COLO668 (cell line): ENCODE data around the gene PLA1A.

Experiments used
- DNase-seq: peaks from one replicate; lab custom pipeline; 2025; ENCODE audit not compliant: unreplicated experiment; lab: John Stamatoyannopoulos, UW

The PLA1A gene

DNA sequence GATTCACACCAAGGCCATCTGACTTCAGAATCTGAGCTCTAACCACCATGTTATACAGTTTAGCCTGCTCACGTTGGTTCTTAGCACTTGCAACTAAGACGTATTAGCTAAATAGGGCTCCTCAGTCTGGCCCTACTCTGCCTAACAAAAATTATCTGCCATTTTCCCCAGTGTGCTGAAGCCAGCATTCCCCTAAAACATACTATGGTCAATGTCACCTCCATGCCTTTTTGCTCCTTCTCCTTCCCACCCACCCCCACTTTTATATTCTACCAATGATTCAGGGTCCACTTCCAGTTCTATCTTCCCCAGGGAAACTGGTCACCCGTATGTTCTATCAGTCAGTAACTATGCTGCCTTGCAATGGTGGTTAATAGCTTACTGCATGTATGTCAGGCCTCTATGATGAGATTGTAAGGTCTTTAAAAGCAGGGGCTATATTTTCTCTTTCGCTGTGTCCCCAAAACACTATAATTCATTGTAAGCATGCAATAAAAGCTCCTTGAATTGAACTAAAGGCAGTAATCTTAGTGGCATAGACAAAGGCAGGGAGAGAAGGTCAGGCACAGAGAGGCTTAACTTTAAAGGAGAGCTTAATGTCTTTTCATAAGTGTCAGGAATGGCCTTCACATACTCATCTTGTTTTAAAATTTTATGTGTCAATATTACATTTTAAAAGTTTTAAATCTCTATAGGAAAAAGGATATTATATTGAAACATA lies 39.4 kb downstream of the PLA1A start:
- DNase-seq: no peak

DNA sequence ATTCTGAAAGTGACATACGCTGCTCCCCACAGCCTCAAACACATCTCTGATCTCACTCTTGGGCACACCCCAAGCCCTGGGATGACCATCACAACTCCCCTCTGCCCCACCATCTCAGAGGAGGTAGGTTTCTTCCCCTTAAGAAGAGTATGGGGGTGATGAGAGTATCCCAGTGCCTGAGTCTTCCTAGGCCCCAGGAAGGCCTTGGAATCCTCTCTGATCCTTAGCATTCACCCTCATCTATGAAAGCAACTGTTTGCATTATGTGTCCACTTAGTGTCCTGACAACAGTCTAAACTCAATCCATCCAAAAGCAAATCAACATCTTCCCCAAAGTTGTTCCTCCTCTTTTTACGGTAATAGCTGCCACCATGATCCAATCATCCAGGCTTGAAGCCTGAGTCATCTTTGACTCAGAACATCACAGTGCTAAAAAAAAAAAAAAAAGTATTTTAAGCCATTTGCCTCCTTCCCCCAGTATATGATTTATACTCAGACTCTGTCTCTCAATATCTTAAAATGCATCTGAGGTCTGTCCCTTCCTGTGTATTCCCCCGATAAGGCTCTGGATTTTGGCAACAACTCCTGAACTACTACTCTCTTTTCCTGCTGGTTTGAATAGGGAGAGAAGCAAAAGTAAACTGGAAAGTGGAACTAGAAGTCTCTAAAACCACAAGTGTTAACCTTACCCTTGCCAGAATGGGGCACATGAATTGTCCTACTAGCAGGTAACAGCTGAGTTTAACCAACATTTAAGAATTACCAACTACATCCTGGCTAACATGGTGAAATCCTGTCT lies 40.2 kb downstream of the PLA1A start:
- no peak for DNase-seq

DNA sequence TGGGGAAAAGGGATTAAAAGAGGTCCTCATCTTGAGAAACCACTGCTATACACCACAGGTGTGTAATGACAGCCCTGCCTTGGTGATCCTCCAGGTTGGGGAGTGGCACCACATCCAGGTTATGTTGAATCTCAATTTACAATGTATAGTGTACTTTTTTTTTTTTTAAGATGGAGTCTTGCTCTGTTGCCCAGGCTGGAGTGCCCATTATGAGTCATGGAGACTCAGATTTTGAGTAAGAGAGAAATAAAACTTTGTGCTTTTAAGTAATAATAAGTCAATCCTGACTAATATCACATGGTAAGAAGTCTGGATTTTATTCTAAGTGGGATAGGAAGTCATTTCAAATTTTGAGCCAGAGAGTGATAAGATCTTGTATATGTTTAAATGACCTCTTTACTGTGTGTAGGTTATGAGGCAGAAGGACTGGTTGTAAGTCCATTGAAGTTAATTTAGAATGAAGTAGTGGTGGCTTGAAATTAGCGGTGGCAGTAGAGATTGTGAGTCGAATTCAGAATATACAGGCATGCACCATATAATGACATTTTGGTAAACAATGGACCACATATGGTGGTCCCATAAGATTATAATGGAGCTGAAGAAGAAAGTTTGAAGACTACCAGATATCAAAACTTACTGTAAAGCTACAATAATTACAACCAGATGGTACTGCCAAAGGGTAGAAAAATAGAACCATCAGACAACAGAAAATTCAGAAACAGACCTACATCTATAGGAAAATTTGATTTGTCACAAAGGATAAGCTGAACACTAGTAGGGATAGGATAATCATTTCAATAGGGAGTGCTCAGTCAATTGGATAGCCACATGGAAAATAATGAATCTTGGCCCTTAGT lies 42.0 kb downstream of the PLA1A start:
- no peak for DNase-seq

DNA sequence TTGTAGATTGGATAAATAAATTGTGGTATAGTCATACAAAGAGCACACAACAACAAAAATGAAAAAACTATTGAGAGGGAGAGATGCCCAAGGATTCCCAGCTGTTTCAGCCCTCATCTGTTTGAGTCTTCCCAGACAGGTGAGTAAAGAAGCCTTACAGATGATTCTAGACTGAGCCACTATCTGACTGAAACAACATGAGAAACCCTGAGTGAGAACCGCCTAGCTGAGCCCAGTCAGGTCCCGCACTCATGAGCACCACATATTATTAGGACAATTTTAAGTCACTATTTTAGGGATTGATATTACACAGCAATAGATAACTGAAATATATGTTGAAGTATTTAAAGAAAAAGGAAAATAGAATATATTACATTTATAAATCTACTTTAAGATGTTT lies 43.7 kb downstream of the PLA1A start:
- no peak for DNase-seq

DNA sequence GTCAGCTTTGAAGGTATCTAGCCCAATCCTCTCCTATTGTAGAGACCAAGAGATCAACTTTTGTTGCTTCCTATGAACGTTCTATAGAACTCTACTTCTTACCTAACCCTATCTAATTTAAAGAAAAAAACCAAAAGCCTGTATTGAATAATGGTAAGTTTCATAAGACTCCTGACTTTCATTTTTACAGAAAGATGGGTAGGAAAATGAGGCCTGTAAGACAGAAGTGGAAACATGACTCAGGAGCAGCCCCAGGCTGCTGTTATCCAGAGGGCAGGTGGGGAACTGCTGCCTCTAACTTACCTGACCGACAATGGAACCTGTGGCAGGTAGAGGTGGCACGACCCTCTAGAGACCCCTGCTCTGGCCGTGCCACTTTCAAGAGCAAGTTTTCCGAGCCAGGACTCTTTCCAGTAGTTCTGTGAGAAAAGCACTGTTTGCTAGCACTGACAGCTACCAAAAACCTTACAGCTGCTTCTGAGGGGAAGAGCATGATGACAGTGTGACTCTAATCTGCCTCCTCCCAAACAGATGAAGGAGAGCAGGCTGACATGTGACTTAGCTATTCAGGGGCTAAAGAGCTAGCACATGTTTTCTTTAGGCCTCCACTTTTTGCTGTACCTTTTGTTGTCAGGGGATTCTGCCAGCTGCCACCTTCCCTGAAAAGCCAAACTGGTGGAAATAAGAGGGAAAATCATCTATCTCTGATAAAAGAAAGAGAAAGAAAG lies 45.2 kb downstream of the PLA1A start:
- DNase-seq: no peak

DNA sequence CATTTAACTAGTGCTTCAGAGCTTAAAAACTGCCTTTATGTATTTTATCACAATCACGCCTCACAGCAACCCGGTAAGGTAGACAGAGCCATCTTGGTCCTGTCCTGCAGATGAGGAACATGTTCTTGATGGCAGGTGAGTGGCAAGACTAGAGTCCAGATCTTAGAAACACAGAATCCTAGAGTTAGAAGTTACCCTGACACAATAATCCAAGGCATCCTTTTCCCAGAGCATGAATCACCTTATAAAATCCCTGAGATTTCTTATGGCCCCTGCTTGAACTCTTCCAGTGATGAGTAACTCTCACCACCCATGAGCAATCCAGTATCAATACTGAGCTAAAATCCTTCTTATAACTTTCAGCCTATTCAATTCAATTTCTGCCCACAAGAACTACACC lies 45.8 kb downstream of the PLA1A start:
- DNase-seq: no peak

DNA sequence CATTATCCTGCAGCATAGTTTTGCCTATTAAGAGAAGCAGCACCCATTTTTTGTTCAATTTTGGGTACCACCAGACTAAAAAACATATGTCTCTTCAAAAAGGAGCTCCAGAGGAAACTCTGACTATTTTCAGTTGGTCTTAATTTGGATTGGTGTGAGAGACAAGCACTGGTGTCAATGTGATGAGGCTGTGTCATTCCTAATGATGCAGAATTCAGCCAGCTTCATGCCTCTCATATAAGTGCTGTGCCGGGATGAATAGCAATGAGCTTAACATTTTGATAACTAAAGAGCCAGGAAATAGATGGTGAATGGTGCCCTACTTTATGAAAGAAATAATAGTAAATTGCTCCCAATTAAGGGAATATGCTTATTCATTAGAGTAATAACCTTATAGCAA lies 46.8 kb downstream of the PLA1A start:
- DNase-seq: no peak

DNA sequence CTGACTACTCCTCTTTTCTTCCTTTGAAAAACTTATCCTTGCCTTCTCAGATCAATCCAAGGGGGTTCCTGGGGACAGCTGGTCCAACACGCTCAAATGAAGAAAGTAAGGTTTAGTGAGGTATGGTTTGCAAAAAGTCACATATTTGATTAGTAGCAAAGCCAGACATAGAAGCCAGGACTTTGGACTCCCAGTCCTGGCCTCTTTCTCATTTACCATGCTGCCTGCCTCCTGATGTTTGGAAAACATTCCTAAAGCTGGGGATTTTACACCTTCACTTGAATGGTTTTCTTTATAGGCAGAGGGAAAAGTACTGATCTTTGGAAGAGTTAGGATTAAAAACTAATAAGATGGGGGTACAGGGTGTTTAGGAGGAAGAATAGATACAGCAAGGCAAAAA lies 48.1 kb downstream of the PLA1A start:
- DNase-seq: no peak

DNA sequence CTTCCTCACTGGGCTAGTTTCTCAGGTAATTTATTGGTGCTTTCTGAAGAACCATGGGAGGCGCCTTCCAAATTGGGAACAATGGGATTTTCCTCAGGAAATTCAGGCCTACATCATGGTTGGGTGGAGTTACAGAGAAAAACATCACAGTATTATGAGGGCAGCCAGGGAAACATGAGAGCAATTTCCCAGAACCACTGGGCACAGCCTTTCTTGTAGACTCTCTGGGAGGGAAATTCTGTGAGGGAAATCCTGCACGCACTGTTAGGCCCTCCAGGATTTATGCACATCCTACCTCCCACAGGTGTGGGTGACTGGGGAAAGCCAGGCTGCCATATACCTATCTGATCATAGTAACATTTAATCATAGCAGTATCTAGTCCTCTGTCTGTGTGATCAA lies 49.5 kb downstream of the PLA1A start:
- no peak for DNase-seq

DNA sequence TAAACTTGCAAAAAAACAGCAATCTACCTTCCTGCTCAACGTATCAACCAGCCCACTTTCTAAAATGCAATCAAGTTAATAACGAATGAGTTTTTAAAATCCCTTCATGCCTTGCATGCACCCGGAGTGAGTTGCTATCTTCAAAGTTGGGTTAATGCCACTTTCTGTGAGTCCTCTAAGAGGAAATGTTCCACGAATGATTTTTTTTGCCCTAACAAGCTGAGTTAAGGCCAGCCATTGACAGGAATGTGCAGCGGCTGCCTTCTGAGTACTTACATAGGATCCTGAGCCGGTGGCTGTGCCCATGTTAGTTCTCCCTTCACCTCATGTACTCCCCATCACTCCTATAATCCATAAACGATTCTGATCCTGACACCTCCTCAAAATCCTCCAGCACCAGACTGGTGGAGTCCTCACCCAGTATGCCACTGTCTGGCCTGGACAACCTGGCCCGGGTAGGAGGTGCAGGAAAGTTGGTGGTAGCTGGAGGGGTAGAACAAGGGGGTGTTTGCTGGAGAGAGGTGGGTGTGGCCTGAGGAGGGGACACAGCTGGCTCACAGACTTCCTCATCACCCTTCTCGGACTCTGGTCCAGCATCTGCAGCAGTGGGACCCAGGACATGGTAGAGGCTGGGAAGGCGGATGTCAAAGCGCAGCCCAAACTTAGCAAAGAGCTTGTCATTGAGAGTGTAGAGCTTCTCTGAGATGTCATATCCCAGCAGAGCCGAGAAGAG lies 50.3 kb downstream of the PLA1A start:
- no peak for DNase-seq

DNA sequence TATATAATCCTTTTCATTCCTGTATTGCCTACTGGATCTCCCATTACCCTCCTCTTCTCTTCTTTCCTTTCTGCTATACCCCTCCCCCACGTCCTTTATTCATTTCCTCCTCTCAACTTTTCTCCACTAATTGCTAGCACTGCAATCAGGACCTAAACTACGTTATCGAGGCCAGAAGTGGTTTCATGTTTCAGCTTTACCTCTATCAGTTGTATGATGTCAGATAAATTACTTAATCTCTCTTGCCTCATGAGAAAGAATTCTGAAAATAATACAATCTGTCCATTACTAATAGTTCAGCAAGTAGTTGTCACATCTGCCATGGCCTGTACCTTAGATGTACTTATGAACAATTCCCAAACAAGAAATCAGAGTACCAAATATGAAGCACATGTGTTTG lies 52.1 kb downstream of the PLA1A start:
- no peak for DNase-seq

DNA sequence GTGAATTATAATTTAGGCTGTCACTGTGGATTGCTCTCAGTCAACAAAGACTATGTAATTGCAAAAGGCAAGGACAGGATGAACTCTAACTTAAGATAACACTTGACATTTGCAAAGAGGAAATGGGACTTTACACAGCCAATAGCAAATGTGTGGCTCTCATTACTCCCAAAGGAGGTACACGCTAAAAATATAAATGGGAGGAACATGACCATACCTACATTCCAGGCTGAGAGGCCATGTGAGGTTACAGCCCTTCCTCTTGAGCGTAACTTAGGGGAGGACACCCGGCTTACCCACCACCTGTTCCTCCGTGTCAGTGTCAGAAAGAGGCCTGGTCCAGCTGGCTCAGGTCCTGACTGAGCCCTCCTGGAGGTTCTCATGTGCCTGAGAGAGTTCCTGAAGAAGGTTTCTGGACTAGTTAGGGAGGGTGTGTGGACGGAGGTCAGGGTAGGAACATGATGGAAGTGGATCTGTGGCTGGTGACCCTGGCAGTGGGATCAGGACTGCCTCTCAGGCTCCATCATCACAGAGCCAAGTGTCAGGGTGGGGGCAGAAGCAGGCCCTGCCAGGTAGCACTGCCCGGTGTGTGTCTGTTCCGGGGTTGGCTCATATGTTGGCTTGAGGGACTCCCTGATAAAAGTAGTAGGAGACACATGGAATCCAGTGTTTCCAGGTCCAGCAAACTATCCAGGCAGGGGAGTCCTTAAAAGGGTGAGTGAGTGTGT lies 54.8 kb downstream of the PLA1A start:
- no peak for DNase-seq

DNA sequence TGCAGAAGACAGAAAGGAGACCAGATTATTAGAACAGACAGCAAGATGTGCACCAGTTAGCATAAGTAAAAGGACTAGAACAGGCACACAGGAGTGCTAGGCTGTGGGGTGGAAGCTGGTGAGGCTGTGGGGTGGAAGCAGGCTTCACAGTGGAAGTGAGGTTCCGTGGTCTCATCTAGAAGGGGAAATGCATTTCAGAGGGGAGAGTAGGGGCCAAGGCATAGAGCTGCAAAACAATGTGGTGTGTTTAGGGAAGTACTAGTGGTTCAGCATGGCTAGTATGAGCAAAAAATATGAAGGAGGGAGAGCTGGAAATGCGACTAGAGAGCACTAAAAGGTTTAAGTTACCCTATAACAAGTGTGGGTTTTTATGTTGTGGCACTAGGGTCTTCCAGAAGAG lies 56.2 kb downstream of the PLA1A start:
- no peak for DNase-seq

DNA sequence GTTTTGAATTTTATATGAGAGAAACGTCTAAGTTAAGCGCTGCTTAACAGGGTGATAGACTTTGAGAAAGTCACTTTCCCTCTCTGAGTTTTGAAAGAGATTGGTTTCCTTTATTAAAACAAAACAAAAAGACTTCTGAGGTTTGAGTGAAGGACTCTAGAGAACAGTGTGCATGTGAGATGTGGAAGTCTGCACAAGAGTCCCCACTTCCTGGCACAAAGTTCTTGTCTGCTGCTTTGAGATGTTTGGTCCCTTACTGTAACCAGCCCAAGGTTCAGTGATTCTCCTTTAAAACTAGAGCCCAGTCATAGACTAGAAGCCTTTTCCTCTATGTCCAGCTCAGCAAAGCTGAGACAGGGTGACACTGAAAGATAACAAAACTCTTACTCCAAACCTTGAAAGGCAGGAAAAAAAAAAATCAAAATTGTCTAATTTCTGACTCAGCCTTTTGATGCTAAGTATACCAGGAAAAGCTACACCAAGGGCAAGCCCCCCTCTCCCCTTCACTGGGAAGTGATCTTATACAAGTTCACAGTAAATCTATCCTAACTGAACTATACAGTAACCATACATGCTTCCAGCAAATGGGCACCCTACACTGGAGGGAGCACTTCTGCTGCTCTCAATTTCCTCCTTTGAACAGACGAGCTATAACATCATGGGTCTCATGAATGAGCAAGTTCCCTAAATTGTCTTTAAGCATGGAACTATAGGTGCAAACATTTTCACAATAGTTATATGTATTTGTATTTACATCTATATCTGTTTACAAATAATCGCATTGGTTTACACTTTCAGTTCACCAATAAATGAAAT lies 60.4 kb downstream of the PLA1A start:
- DNase-seq: no peak

DNA sequence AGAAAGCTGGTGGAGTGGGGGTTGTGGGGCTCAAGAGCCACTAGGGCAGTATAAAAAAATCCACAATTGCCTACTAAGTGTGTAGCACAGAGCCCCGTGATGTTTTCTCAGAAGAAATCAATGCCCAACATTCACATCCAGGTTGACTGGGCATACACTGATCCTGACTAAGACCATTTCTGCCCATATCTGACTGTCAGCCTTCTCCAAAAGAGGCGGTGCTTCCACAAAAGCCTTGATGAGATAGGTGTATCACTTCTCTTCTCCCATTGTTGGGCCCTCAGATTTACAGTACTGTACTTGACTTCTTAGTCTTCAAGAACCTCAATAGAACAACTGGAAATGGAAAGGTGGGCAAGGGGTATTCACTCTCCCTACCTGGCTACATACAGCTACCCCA lies 61.3 kb downstream of the PLA1A start:
- no peak for DNase-seq

DNA sequence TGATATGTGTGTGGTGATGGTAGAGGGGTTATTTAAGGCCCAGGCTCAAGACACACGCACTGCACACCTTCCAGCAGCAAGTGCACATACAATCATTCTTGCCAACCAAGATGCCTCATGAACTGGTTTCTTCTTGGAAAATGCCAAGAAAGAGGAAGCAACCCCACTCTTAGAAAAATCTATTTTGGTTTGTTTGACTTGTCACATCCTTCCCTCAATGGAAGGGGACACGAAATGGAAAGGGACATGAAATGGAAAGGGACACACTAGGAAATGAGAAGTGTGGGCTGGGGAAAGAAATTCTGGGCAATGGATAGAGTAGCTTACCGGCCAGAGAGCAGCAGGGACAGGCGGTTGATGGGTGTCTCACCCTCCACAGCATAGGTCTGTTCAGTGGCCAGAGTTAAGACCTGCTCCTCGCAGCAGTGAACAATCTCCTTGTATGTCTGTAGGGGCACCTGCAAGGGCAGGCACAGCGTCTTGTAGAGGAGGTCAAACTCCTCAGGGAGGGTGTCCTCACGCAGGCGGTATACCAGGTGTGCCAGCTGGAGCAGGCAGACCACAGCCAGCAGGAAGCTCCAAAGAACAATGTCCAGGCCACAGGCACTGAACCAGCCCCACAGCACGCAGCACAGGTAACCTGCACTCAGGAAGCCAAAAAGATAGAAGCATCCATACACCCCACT lies 62.1 kb downstream of the PLA1A start:
- DNase-seq: no peak

DNA sequence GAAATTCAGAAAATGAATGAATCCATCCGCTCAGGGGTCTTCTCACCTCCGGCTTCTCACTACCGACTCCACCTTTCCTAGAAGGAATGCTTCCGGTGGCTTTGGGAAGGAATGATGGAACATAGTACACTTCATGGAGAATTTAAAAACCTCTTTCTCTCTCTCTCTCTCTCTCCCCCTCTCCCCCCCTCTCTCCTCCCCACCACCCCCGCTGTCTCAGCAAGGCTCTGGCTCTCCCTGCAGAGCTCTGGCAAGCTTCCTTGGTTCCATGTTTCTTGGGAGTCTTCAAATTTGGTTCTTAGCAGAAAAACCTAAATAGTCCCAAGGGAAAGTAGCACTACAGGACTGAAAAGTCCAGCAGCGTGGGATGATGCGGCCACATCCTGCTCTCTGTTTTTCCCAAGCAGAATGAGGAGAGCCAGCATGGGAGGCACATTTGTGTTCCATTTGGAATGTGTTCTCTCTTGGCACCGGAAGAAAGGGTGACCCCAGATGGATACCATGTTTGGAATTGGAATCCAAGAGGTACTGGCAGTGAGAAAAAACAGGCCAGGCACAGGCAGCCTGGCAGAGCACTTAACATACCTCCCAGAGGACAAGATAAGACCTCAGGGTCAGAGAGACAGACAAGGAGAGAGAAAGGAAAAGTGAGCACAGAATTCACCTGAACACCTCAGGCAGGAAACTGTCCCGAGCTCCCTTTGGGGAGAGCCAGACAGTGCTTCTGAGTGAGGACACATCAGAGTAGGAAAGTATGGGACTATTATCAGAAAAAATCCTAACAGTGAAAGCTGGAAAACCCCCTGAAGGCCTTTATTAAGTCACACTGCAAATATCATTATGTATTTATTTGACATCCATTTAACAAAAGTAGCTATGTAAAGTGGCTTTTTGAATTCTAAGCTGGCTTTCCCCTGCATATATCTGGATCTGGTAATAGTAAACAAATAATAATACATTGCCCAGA lies 63.1 kb downstream of the PLA1A start, which contains the start of gene POPDC2:
Gene POPDC2, minus strand, starts transcription at position 116 of the 967 bp plus-strand sequence. CDS start 166 bp downstream, outside the sequence.
- DNase-seq: no peak
